ENCODE results near the gene DDN.

- TF ChIP-seq POLR2A (IDR thresholded peaks at IDR 0.05) (no peak), CTCF (IDR thresholded peaks at IDR 0.05 in 4 of 5, conservative IDR thresholded peaks at IDR 0.05 in 1 of 5) (no peak)
Measured at GRCh38 chr12:48978741-48979601, 20.2 kb downstream of the DDN start.

All from gastrocnemius medialis (tissue), 4 donors.